Erythroblast (primary cell): ENCODE measurements around the gene CCL14.

Experiments
- GATA1 ChIP-seq: IDR thresholded peaks from 2 replicates; pipeline ENCODE4 v1.6.1; 2011; ENCODE audit warnings: low read depth, mild to moderate bottlenecking, control low read depth, low read length, moderate library complexity
- POLR2A ChIP-seq: IDR thresholded peaks from 2 replicates; pipeline ENCODE4 v1.6.1; 2011; ENCODE audit warnings: mild to moderate bottlenecking, low read length

DNA sequence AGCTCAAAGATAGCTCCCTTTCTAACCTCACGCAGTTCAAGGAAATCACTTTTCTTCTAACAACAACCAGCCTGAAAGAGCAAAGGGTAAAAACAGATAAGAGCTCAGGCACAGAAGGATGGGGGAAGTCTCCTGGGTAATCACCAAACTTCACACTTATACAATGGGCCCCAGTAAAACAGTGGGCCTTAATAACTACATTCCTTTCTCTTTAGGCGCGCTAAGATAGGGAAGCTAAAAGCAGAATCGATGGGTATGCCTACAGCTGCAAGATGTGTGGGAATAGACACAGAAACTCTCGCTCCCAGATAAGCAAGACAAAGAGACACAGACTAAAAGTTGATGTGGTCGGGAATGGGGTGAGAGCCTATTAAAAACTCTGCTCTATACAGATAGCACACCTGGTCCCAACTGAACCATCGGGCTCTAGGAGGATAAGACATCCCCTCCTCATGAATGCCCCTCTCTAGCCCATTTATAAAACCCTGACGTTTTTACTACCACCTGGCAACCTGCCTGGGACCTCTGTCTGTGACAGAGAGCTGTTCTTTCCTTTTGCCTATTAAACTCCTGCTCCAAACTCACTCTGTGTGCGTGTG, 43.8 kb downstream of the CCL14 start:
- TF ChIP-seq POLR2A (no peak), GATA1 (no peak)
